Loucy (cell line): ENCODE data around the gene LRRC17.

Experiments used
- H2AFZ ChIP-seq: fragments of 200-600 bp; sonication (generic); 2 replicates; pipeline ENCODE4 v1.6.0; 2016; ENCODE audit warnings: antibody characterized with exemption, mild to moderate bottlenecking, low read length, moderate library complexity
- H3F3A ChIP-seq: fragments of 200-600 bp; 2 replicates; pipeline ENCODE4 v1.6.0; 2016; ENCODE audit warnings: antibody characterized with exemption, low read depth, mild to moderate bottlenecking
- H3K27me3 ChIP-seq: fragments of 200-600 bp; sonication (generic); 2 replicates; pipeline ENCODE4 v1.6.1; 2014; ENCODE audit warnings: low read length, mild to moderate bottlenecking; ENCODE audit not compliant: insufficient read depth, poor library complexity, severe bottlenecking
- H3K36me3 ChIP-seq: fragments of 200-600 bp; sonication (generic); 2 replicates; pipeline ENCODE4 v1.6.1; 2016; ENCODE audit warnings: low read length; ENCODE audit not compliant: insufficient read depth
- H3K4me1 ChIP-seq: fragments of 200-600 bp; sonication (generic); 2 replicates; pipeline ENCODE4 v1.5.1; 2014; ENCODE audit warnings: low read length, mild to moderate bottlenecking; ENCODE audit not compliant: insufficient read depth, poor library complexity, severe bottlenecking
- H3K4me2 ChIP-seq: fragments of 200-600 bp; sonication (generic); 2 replicates; pipeline ENCODE4 v1.6.0; 2014; ENCODE audit warnings: antibody characterized with exemption, low read length, low read depth, mild to moderate bottlenecking; ENCODE audit not compliant: poor library complexity, severe bottlenecking
- H3K4me3 ChIP-seq: fragments of 200-600 bp; sonication (generic); 2 replicates; pipeline ENCODE4 v1.5.1; 2014; ENCODE audit warnings: low read length, mild to moderate bottlenecking, mixed read lengths; ENCODE audit not compliant: poor library complexity, severe bottlenecking
- H3K79me2 ChIP-seq: fragments of 200-600 bp; sonication (generic); 2 replicates; pipeline ENCODE4 v1.6.1; 2014; ENCODE audit warnings: low read length; ENCODE audit not compliant: insufficient read depth
- H3K9ac ChIP-seq: fragments of 200-600 bp; sonication (generic); 2 replicates; pipeline ENCODE4 v1.6.0; 2014; ENCODE audit warnings: mild to moderate bottlenecking, low read depth, low read length, moderate library complexity; ENCODE audit not compliant: poor library complexity, severe bottlenecking
- H3K9me2 ChIP-seq: fragments of 200-600 bp; sonication (generic); replicated peaks from 2 replicates; pipeline ENCODE4 v1.6.1; 2016; ENCODE audit warnings: low read depth, low read length, mixed read lengths
- H3K9me3 ChIP-seq: fragments of 200-600 bp; sonication (generic); 2 replicates; pipeline ENCODE4 v1.6.1; 2014; ENCODE audit warnings: mild to moderate bottlenecking, antibody characterized with exemption, low read length, low read depth; ENCODE audit not compliant: insufficient read depth
- H4K20me1 ChIP-seq: fragments of 200-600 bp; sonication (generic); 2 replicates; pipeline ENCODE4 v1.6.0; 2014; ENCODE audit warnings: antibody characterized with exemption, low read length, mild to moderate bottlenecking; ENCODE audit not compliant: insufficient read depth, poor library complexity, severe bottlenecking
- CTCF ChIP-seq: fragments of 200-600 bp; sonication (generic); conservative IDR thresholded peaks from 2 replicates; pipeline ENCODE4 v1.5.1; 2014; ENCODE audit warnings: mild to moderate bottlenecking, antibody characterized with exemption, low read length
- EZH2phosphoT487 ChIP-seq: fragments of 200-600 bp; IDR thresholded peaks from 2 replicates; pipeline ENCODE4 v1.6.1; 2018; ENCODE audit warnings: antibody characterized with exemption, mild to moderate bottlenecking, moderate library complexity, borderline replicate concordance

Gene LRRC17

GRCh38 chr7:102927312-102927933, 14.6 kb downstream of the LRRC17 start:
- Histone ChIP-seq H2AFZ (no peak overlapping the region), H3K4me2 (no peak overlapping the region), H3K4me3 (no peak overlapping the region)

GRCh38 chr7:102931757-102932156, 19.0 kb downstream of the LRRC17 start:
- Histone ChIP-seq H3K4me2 (no peak overlapping the region), H3K9me2 (no peaks in the 10 kb centered on the region), H3K4me1 (no peaks in the 10 kb centered on the region), H3K79me2 (no peaks in the 10 kb centered on the region), H4K20me1 (no peaks in the 10 kb centered on the region), H3K9ac (no peak overlapping the region), H3K36me3 (no peaks in the 10 kb centered on the region), H3K9me3 (no peaks in the 10 kb centered on the region), H2AFZ (no peak overlapping the region), H3K4me3 (no peak overlapping the region), H3K27me3 (no peaks in the 10 kb centered on the region), H3F3A (no peaks in the 10 kb centered on the region)
- TF ChIP-seq CTCF (no peak), EZH2phosphoT487 (no peak)

More at GRCh38 chr7:102927312-102927933, 14.6 kb downstream of the LRRC17 start:
- H3K9me2 ChIP-seq = no peaks in the 10 kb centered on the region
- H3K4me1 ChIP-seq = no peaks in the 10 kb centered on the region
- H3K9me3 ChIP-seq = no peaks in the 10 kb centered on the region
- H3K79me2 ChIP-seq = no peaks in the 10 kb centered on the region
- H3K27me3 ChIP-seq = no peaks in the 10 kb centered on the region
- no peaks in the 10 kb centered on the region for H3F3A ChIP-seq
- no peaks in the 10 kb centered on the region for H3K36me3 ChIP-seq
- TF ChIP-seq CTCF (no peak), EZH2phosphoT487 (no peak)
- no peaks in the 10 kb centered on the region for H4K20me1 ChIP-seq
- no peak overlapping the region for H3K9ac ChIP-seq

GRCh38 chr7:102933763-102934162, 21.0 kb downstream of the LRRC17 start:
- no peaks in the 10 kb centered on the region for H3K9me3 ChIP-seq
- no peaks in the 10 kb centered on the region for H4K20me1 ChIP-seq
- no peaks in the 10 kb centered on the region for H3K36me3 ChIP-seq
- no peaks in the 10 kb centered on the region for H3K79me2 ChIP-seq
- TF ChIP-seq EZH2phosphoT487 (no peak), CTCF (no peak)
- no peak overlapping the region for H3K9ac ChIP-seq
- no peaks in the 10 kb centered on the region for H3K27me3 ChIP-seq
- no peak overlapping the region for H3K4me3 ChIP-seq
- H2AFZ ChIP-seq = no peak overlapping the region
- no peaks in the 10 kb centered on the region for H3K4me1 ChIP-seq
- H3F3A ChIP-seq = no peaks in the 10 kb centered on the region
- no peak overlapping the region for H3K4me2 ChIP-seq
- H3K9me2 ChIP-seq = no peaks in the 10 kb centered on the region
